Measurements from ENCODE around the gene TP53I11. TPM values are rescaled to one million over a fixed set of nuclear protein-coding genes. Genes with fewer than 3 reads are reported as not detected.

The TP53I11 gene
- total and polyA plus RNA-seq, 12 donors = 22.8 to 89.4 (median 32.7) TPM

DNA sequence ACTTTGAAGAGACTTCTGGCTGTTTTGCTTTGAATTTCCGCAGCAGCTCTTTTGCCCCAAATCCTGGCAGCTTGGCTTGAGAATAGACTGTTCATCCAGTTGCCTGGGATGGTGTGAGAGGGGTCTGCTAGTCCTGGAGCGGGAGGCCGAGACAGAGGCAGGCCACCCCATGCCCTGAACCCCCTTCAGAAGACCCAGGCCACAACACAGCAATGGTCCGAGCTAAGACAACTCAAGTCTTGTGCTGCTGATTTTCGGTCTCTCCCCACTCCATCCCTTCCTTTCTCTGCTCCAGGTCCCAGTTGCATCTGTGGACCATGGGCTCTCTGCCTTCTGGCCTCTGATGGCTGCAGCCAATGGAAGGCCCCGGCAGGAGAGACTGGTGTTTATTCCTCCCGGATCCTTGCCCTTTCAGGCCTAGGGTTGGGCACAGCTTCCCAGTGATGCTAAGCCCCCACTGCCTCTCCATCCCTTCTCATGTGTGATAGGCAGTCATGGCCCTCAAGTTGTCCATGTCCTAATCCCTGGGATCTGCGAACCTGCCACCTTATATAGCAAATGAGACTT is 31.9 kb upstream of the TP53I11 start:
- intact Hi-C loops (cut with DNase I) = no loop called here
- ATAC-seq (no peak), DNase-seq (no peak)
- Histone ChIP-seq H3K27me3 (no peaks in the 10 kb centered on the region), H3K4me3 (no peak overlapping the region), H3K36me3 (no peaks in the 10 kb centered on the region), H3K27ac (no peak overlapping the region), H3K9me3 (peaks cover 0 to 4% (median 0%) of the 10 kb centered on the region in 11 donors), H3K4me1 (peaks cover 0 to 39% (median 35%) of the 10 kb centered on the region in 9 donors)
- TF ChIP-seq, protein P1, sequence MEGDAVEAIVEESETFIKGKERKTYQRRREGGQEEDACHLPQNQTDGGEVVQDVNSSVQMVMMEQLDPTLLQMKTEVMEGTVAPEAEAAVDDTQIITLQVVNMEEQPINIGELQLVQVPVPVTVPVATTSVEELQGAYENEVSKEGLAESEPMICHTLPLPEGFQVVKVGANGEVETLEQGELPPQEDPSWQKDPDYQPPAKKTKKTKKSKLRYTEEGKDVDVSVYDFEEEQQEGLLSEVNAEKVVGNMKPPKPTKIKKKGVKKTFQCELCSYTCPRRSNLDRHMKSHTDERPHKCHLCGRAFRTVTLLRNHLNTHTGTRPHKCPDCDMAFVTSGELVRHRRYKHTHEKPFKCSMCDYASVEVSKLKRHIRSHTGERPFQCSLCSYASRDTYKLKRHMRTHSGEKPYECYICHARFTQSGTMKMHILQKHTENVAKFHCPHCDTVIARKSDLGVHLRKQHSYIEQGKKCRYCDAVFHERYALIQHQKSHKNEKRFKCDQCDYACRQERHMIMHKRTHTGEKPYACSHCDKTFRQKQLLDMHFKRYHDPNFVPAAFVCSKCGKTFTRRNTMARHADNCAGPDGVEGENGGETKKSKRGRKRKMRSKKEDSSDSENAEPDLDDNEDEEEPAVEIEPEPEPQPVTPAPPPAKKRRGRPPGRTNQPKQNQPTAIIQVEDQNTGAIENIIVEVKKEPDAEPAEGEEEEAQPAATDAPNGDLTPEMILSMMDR (IDR thresholded peaks at IDR 0.05) = no peak
- 96 to 99% methylated on average over 8 of the region's 8 CpGs for WGBS, 2 donors

DNA sequence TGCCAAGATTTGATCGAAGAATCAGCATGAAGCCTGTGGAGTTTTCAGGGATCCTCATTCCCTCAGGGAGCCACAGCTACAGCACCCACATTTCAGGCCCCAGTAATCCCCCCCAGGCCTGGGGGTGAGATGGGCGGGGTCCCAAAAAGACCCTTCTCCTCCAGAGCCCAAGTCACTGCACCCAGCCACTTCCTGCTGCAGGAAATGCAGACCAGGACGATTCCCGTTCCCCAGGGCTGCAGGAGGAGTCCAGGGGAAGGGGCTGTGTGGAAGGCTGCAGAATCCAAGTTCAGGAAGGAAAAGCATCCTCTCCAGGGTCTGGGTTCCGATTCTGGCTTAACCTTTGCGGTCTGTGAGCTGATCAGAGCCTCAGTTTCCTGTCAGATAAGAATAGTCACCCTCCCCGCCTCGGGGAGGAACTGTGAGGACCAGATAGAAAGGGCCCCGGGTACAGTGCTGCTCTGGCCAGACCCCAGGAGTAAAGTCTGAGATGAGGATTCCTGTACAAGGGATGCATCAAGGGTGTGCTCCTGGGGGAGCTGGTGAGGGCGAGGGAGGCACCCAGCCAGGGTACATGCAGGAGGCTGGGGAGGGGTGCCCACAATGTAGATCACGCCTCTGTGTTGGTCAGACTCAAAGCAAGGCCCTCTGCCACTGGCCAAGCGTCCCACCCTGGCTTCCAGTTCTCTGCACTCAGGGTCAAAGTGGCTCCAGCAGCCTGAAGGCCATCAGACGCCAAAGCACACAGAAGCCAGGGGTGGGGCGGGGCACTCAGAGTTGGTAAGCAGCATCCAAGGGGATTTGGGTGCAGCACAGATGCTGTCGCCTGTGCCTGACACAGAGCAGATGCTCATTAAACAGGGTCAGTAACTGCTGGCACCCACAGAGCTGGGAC is 30.1 kb upstream of the TP53I11 start:
- Histone ChIP-seq H3K4me1 (peaks cover 0 to 45% (median 42%) of the 10 kb centered on the region in 9 donors), H3K4me3 (no peak overlapping the region), H3K27ac (peak overlapping the region in 6 of 10 donors; percentile 6 to 76 (median 55)), H3K9me3 (peaks cover 0 to 4% (median 0%) of the 10 kb centered on the region in 11 donors), H3K27me3 (peaks cover 0 to 3% (median 0%) of the 10 kb centered on the region in 7 donors), H3K36me3 (no peaks in the 10 kb centered on the region)
- TF ChIP-seq, protein P1 (IDR thresholded peaks at IDR 0.05) = no peak
- peak in 4 of 8 donors; percentile 14 to 44 (median 38) for ATAC-seq
- intact Hi-C loops (cut with DNase I) = no loop called here
- no peak for DNase-seq
- WGBS, 2 donors = 67 to 71% methylated on average over 15 of the region's 15 CpGs

DNA sequence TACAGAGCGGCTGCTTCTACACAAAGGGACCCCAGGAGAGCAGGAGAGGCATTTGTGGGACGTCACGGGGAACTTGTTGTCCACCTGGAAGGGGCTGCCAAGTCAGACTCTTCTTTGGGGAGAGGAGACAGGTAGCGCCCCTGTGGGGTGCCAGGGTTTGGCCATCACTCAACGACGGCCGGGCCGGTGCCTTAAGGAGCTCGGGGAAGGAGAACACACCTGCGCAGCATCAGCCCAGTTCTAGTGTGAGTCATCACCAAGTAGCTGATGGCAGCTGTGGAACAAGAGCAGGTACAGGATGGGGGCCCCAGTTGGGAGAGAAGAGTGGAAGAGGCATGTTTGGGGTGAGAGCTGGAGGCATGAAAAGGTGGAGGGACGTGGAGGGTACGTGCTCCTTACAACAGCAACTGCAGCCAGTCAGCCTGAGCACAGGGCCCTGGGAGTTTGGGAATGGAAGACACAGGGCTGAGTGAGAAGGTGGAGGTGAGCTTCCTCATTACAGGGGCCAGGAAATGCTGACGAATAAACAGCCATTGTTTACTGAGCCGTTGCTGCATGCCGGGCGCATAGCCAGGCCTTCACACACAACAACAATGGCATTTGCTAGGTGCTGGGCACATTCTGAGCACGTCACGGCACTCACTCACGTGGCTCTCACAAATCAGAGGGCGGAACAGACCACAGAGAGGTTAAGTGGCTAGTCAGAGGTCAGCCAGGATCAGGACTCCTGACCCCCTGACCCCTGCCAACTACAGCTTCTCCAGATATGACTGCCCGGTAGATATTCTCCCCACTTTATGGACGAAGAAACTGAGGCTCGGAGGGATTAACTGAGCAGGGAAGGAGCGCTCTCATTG is 29.1 kb upstream of the TP53I11 start:
- H3K9me3 ChIP-seq = peaks cover 0 to 4% (median 0%) of the 10 kb centered on the region in 11 donors
- peak overlapping the region in 7 of 10 donors; percentile 30 to 77 (median 48) for H3K27ac ChIP-seq
- WGBS, 2 donors = 75 to 80% methylated on average over 24 of the region's 24 CpGs
- peaks cover 0 to 45% (median 42%) of the 10 kb centered on the region in 9 donors for H3K4me1 ChIP-seq
- intact Hi-C loops (cut with DNase I) = no loop called here
- DNase-seq (peak; percentile 36 to 51), ATAC-seq (peak; percentile 34 to 84 (median 70))
- no peak overlapping the region for H3K4me3 ChIP-seq
- TF ChIP-seq, protein P1 (IDR thresholded peaks at IDR 0.05) = no peak
- peaks cover 0 to 3% (median 0%) of the 10 kb centered on the region in 7 donors for H3K27me3 ChIP-seq
- no peaks in the 10 kb centered on the region for H3K36me3 ChIP-seq

DNA sequence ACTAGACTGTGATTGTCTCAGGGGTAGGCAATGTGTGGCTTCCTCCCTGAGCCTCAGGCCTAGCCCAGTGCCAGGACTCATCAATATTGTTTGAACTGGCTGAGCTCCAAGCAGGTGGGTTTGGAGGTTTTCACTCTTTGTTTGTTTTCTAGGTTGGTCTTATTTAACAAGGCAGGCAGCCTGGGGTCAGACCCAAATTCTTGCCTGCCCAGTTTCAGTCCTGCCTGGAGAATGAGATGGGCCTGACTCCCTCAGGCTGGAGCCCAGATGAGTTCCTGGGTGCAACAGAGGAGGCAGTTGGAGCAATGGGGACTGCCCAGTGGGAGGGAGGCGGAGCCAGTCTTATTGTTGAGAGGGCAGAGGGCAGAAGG is 28.3 kb upstream of the TP53I11 start:
- 95 to 100% methylated on average over 1 of the region's 1 CpG for WGBS, 2 donors
- no peak overlapping the region for H3K4me3 ChIP-seq
- peak overlapping the region in 6 of 10 donors; percentile 30 to 77 (median 58) for H3K27ac ChIP-seq
- ATAC-seq (no peak), DNase-seq (no peak)
- intact Hi-C loops (cut with DNase I) = no loop called here
- H3K36me3 ChIP-seq = no peaks in the 10 kb centered on the region
- H3K4me1 ChIP-seq = peaks cover 0 to 45% (median 42%) of the 10 kb centered on the region in 9 donors
- TF ChIP-seq, protein P1 (IDR thresholded peaks at IDR 0.05) = no peak
- peaks cover 0 to 3% (median 0%) of the 10 kb centered on the region in 7 donors for H3K27me3 ChIP-seq
- peaks cover 0 to 4% (median 0%) of the 10 kb centered on the region in 11 donors for H3K9me3 ChIP-seq
